ENCODE measurements around the gene DHX8.
A peak's percentile ranks its signal among the peaks of the same experiment; 100 is the strongest.

Gene DHX8

GRCh38 chr17:43465049-43465448, 18.7 kb upstream of the DHX8 start:
- Histone ChIP-seq H4K8ac (ENCODE audit: low read depth, low read length) (no peak overlapping the region), H2AFZ (ENCODE audit: insufficient read depth, low read length, poor library complexity) (no peak overlapping the region), H2BK5ac (ENCODE audit: low read depth, low read length, poor library complexity) (no peak overlapping the region), H3K27ac (ENCODE audit: low read depth, low read length) (no peak overlapping the region), H3K18ac (ENCODE audit: low read length) (no peak overlapping the region), H4K12ac (ENCODE audit: low read depth, low read length) (no peak overlapping the region), H3K79me1 (ENCODE audit: low read length) (no peaks in the 10 kb centered on the region), H3K23ac (ENCODE audit: low read length) (no peak overlapping the region), H3K4me3 (ENCODE audit: low read depth, low read length) (no peak overlapping the region), H3K14ac (ENCODE audit: low read length) (no peak overlapping the region), H2AK5ac (ENCODE audit: low read length) (no peak overlapping the region), H3K4me1 (ENCODE audit: control insufficient read depth in 1 of 2, insufficient read depth in 2 of 2, low read length in 2 of 2) (peaks cover 1 to 6% of the 10 kb centered on the region in 2 experiments), H3K27me3 (ENCODE audit: insufficient read depth, low read length) (no peaks in the 10 kb centered on the region), H2BK120ac (ENCODE audit: insufficient read depth, low read length, poor library complexity) (no peak overlapping the region), H3K36me3 (ENCODE audit: control insufficient read depth in 1 of 2, insufficient read depth in 2 of 2, low read length in 2 of 2) (no peaks in the 10 kb centered on the region), H3K4me2 (ENCODE audit: low read length) (no peak overlapping the region), H3K4ac (ENCODE audit: low read depth, low read length) (no peak overlapping the region), H3K9me3 (ENCODE audit: insufficient read depth, low read depth, low read length) (no peaks in the 10 kb centered on the region), H4K91ac (ENCODE audit: low read depth, low read length) (no peak overlapping the region), H2BK12ac (ENCODE audit: low read length) (no peak overlapping the region), H3K79me2 (ENCODE audit: control insufficient read depth, insufficient read depth, low read length, poor library complexity) (no peaks in the 10 kb centered on the region), H3K9ac (ENCODE audit: low read length) (no peak overlapping the region)
- no CpG with 5 or more reads among the region's 9 CpGs for WGBS (ENCODE audit: extremely low coverage, insufficient coverage, insufficient read length)
- DNase-seq, result peak in 1 of 2 donors; percentile 24

DNA sequence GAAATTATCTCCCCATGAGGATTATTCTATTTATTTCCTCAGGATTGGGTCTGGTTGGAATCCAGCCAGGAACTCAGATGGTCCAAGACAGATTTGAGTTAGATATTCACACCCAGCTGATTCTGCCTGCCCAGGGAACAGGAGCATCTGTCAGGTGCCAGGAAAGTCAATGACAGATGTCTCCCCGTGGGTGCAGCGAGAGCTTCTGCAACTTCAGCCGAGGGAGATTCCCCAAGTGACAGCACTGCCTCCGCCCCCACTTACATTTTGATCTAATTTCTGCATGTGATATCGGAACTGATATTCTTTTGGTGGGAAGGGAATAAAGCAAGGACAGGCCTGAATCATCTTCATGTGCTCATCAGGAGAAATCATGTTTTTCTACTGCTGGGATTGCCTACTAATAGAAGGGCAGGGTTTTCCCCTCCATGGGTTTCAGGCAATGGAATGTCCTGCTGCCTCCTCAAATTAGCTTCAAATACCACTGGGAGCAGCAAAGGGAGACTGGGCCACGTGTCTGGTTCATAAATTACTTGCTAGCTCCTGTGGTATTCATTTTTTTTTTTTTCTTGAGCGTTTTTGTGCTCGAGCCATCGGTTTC, 15.7 kb upstream of the DHX8 start:
- no peak overlapping the region for H2AK5ac ChIP-seq (ENCODE audit: low read length)
- H3K27me3 ChIP-seq (ENCODE audit: insufficient read depth, low read length), result no peaks in the 10 kb centered on the region
- H4K12ac ChIP-seq (ENCODE audit: low read depth, low read length), result no peak overlapping the region
- H3K79me2 ChIP-seq (ENCODE audit: control insufficient read depth, insufficient read depth, low read length, poor library complexity), result no peaks in the 10 kb centered on the region
- no peak overlapping the region for H3K23ac ChIP-seq (ENCODE audit: low read length)
- no CpG with 5 or more reads among the region's 9 CpGs for WGBS (ENCODE audit: extremely low coverage, insufficient coverage, insufficient read length)
- no peak overlapping the region for H4K8ac ChIP-seq (ENCODE audit: low read depth, low read length)
- peaks cover 1 to 6% of the 10 kb centered on the region in 2 experiments for H3K4me1 ChIP-seq (ENCODE audit: control insufficient read depth in 1 of 2, insufficient read depth in 2 of 2, low read length in 2 of 2)
- H3K79me1 ChIP-seq (ENCODE audit: low read length), result no peaks in the 10 kb centered on the region
- no peak overlapping the region for H2AFZ ChIP-seq (ENCODE audit: insufficient read depth, low read length, poor library complexity)
- no peak overlapping the region for H4K91ac ChIP-seq (ENCODE audit: low read depth, low read length)
- no peak overlapping the region for H3K4me3 ChIP-seq (ENCODE audit: low read depth, low read length)
- no peak overlapping the region for H2BK12ac ChIP-seq (ENCODE audit: low read length)
- no peaks in the 10 kb centered on the region for H3K36me3 ChIP-seq (ENCODE audit: control insufficient read depth in 1 of 2, insufficient read depth in 2 of 2, low read length in 2 of 2)
- no peak for DNase-seq
- no peak overlapping the region for H2BK120ac ChIP-seq (ENCODE audit: insufficient read depth, low read length, poor library complexity)
- no peak overlapping the region for H3K4me2 ChIP-seq (ENCODE audit: low read length)
- no peak overlapping the region for H3K27ac ChIP-seq (ENCODE audit: low read depth, low read length)
- H3K14ac ChIP-seq (ENCODE audit: low read length), result no peak overlapping the region
- H3K4ac ChIP-seq (ENCODE audit: low read depth, low read length), result no peak overlapping the region
- H2BK5ac ChIP-seq (ENCODE audit: low read depth, low read length, poor library complexity), result no peak overlapping the region
- no peak overlapping the region for H3K18ac ChIP-seq (ENCODE audit: low read length)
- no peak overlapping the region for H3K9ac ChIP-seq (ENCODE audit: low read length)
- no peaks in the 10 kb centered on the region for H3K9me3 ChIP-seq (ENCODE audit: insufficient read depth, low read depth, low read length)

DNA sequence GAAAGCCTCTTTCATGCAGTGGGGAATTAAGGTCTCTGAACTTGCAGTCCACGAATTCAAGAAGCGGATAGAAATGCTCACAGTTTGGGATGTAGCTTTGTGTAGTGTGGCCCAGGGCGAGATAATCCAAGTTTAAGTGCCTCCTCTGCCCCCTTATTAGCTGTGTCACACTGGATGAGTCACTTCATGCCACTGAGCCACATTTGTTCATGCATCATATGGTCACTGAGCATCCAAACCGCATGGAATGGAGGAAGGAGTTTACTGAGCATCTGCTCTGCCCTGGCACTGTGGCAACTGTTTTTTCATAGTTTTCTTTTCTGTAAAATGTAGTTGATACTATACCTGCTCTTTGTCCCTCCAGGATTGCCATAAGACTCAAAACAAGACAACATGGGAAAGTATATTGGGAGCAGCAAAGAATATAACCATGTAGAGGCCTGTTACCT, 15.1 kb upstream of the DHX8 start:
- Histone ChIP-seq H3K23ac (ENCODE audit: low read length) (no peak overlapping the region), H2BK5ac (ENCODE audit: low read depth, low read length, poor library complexity) (no peak overlapping the region), H3K14ac (ENCODE audit: low read length) (no peak overlapping the region), H3K9me3 (ENCODE audit: insufficient read depth, low read depth, low read length) (no peaks in the 10 kb centered on the region), H2AK5ac (ENCODE audit: low read length) (no peak overlapping the region), H4K91ac (ENCODE audit: low read depth, low read length) (no peak overlapping the region), H4K8ac (ENCODE audit: low read depth, low read length) (no peak overlapping the region), H3K4me2 (ENCODE audit: low read length) (no peak overlapping the region), H3K27me3 (ENCODE audit: insufficient read depth, low read length) (no peaks in the 10 kb centered on the region), H4K12ac (ENCODE audit: low read depth, low read length) (no peak overlapping the region), H2BK120ac (ENCODE audit: insufficient read depth, low read length, poor library complexity) (no peak overlapping the region), H3K36me3 (ENCODE audit: control insufficient read depth in 1 of 2, insufficient read depth in 2 of 2, low read length in 2 of 2) (no peaks in the 10 kb centered on the region), H3K4ac (ENCODE audit: low read depth, low read length) (no peak overlapping the region), H3K9ac (ENCODE audit: low read length) (no peak overlapping the region), H3K79me2 (ENCODE audit: control insufficient read depth, insufficient read depth, low read length, poor library complexity) (no peaks in the 10 kb centered on the region), H3K27ac (ENCODE audit: low read depth, low read length) (no peak overlapping the region), H3K4me1 (ENCODE audit: control insufficient read depth in 1 of 2, insufficient read depth in 2 of 2, low read length in 2 of 2) (peaks cover 1 to 6% of the 10 kb centered on the region in 2 experiments), H2BK12ac (ENCODE audit: low read length) (no peak overlapping the region), H3K79me1 (ENCODE audit: low read length) (no peaks in the 10 kb centered on the region), H2AFZ (ENCODE audit: insufficient read depth, low read length, poor library complexity) (no peak overlapping the region), H3K4me3 (ENCODE audit: low read depth, low read length) (no peak overlapping the region), H3K18ac (ENCODE audit: low read length) (no peak overlapping the region)
- WGBS (ENCODE audit: extremely low coverage, insufficient coverage, insufficient read length), result no CpG with 5 or more reads among the region's 4 CpGs
- DNase-seq, result peak; percentile 58 to 63

- no CpG with 5 or more reads among the region's 4 CpGs for WGBS (ENCODE audit: extremely low coverage, insufficient coverage, insufficient read length)
- H4K8ac ChIP-seq (ENCODE audit: low read depth, low read length), result no peak overlapping the region
- H3K27me3 ChIP-seq (ENCODE audit: insufficient read depth, low read length), result no peaks in the 10 kb centered on the region
- H3K9me3 ChIP-seq (ENCODE audit: insufficient read depth, low read depth, low read length), result no peaks in the 10 kb centered on the region
- no peak overlapping the region for H2BK12ac ChIP-seq (ENCODE audit: low read length)
- no peak overlapping the region for H3K14ac ChIP-seq (ENCODE audit: low read length)
- no peak overlapping the region for H2BK5ac ChIP-seq (ENCODE audit: low read depth, low read length, poor library complexity)
- no peaks in the 10 kb centered on the region for H3K79me1 ChIP-seq (ENCODE audit: low read length)
- peak; percentile 68 to 70 for DNase-seq
- H3K4ac ChIP-seq (ENCODE audit: low read depth, low read length), result no peak overlapping the region
- no peak overlapping the region for H3K9ac ChIP-seq (ENCODE audit: low read length)
- H4K91ac ChIP-seq (ENCODE audit: low read depth, low read length), result no peak overlapping the region
- H2BK120ac ChIP-seq (ENCODE audit: insufficient read depth, low read length, poor library complexity), result no peak overlapping the region
- no peak overlapping the region for H3K18ac ChIP-seq (ENCODE audit: low read length)
- H2AK5ac ChIP-seq (ENCODE audit: low read length), result no peak overlapping the region
- H3K4me3 ChIP-seq (ENCODE audit: low read depth, low read length), result no peak overlapping the region
- no peak overlapping the region for H3K4me2 ChIP-seq (ENCODE audit: low read length)
- H3K79me2 ChIP-seq (ENCODE audit: control insufficient read depth, insufficient read depth, low read length, poor library complexity), result no peaks in the 10 kb centered on the region
- no peak overlapping the region for H3K27ac ChIP-seq (ENCODE audit: low read depth, low read length)
- no peaks in the 10 kb centered on the region for H3K36me3 ChIP-seq (ENCODE audit: control insufficient read depth in 1 of 2, insufficient read depth in 2 of 2, low read length in 2 of 2)
- no peak overlapping the region for H4K12ac ChIP-seq (ENCODE audit: low read depth, low read length)
- H2AFZ ChIP-seq (ENCODE audit: insufficient read depth, low read length, poor library complexity), result no peak overlapping the region
- no peak overlapping the region for H3K23ac ChIP-seq (ENCODE audit: low read length)
- H3K4me1 ChIP-seq (ENCODE audit: control insufficient read depth in 1 of 2, insufficient read depth in 2 of 2, low read length in 2 of 2), result peaks cover 1 to 6% of the 10 kb centered on the region in 2 experiments
These were observed 14.6 kb upstream of the DHX8 start for GRCh38 chr17:43469145-43469544.

All from trophoblast cell (in vitro differentiated cells and primary cell).